Activated T-cell treated with anti-CD3 and anti-CD28 coated beads, Interleukin-2, amount 50 U/mL, for 72 hours (primary cell): ENCODE measurements around the gene ACOT7. TPM values are rescaled to one million over a fixed set of nuclear protein-coding genes. Genes with fewer than 3 reads are reported as not detected.

Experiments used
- ATAC-seq, 2 donors: fragments of 150-1000 bp; cut with Tn5 transposase; replicated peaks in 1 of 2; 2 replicates each; pipeline ENCODE4 v1.10.0; 2021; ENCODE audit warnings: moderate library complexity in 2 of 2, mild to moderate bottlenecking in 1 of 2
- DNase-seq, 2 donors: peaks; one replicate each; pipeline ENCODE4 v3.0.0; 2021 to 2022; ENCODE audit warnings: mixed read lengths in 1 of 2
- H3K27ac Mint-ChIP-seq: one replicate; pipeline ENCODE4 v1.8.0; 2022; ENCODE audit warnings: mild to moderate bottlenecking, moderate library complexity, mixed read lengths
- H3K27me3 Mint-ChIP-seq: one replicate; pipeline ENCODE4 v1.8.0; 2022; ENCODE audit warnings: low read depth, mixed read lengths
- H3K36me3 Mint-ChIP-seq, 2 donors: one replicate each; pipeline ENCODE4 v1.8.0; 2022; ENCODE audit warnings: mixed read lengths in 2 of 2, mild to moderate bottlenecking in 1 of 2; ENCODE audit not compliant: insufficient read depth in 2 of 2
- H3K4me1 Mint-ChIP-seq: one replicate; pipeline ENCODE4 v1.8.0; 2022; ENCODE audit warnings: low read depth, mixed read lengths
- H3K4me3 Mint-ChIP-seq, 2 donors: one replicate each; pipeline ENCODE4 v1.8.0; 2022; ENCODE audit warnings: mild to moderate bottlenecking in 2 of 2, mixed read lengths in 2 of 2, moderate library complexity in 2 of 2
- H3K9me3 Mint-ChIP-seq, 2 donors: one replicate each; pipeline ENCODE4 v1.8.0; 2022; ENCODE audit warnings: mixed read lengths in 2 of 2
- total RNA-seq, 2 donors: library from RNA; stranded (reverse); gene quantifications; one replicate each; pipeline ENCODE4 v1.2.3, GENCODE V29; 2022

Gene ACOT7
- total RNA-seq, 2 donors from 2014 or later = 32.1 to 37.6 TPM

GRCh38 chr1:6349254-6349943 is 44.2 kb downstream of the ACOT7 start:
- H3K4me1 Mint-ChIP-seq = peaks cover 25% of the 10 kb centered on the region
- no peaks in the 10 kb centered on the region for H3K36me3 Mint-ChIP-seq
- peak overlapping the region in 1 of 2 donors; percentile 73 for H3K4me3 Mint-ChIP-seq
- ATAC-seq = no peak
- peak in 1 of 2 donors; percentile 13 for DNase-seq
- no peaks in the 10 kb centered on the region for H3K9me3 Mint-ChIP-seq
- peak overlapping the region; percentile 85 for H3K27ac Mint-ChIP-seq
- no peaks in the 10 kb centered on the region for H3K27me3 Mint-ChIP-seq

GRCh38 chr1:6348511-6349191 is 44.9 kb downstream of the ACOT7 start:
- Mint-ChIP-seq H3K27me3 (no peaks in the 10 kb centered on the region), H3K27ac (peak overlapping the region; percentile 85), H3K4me1 (peaks cover 25% of the 10 kb centered on the region), H3K9me3 (no peaks in the 10 kb centered on the region), H3K4me3 (peak overlapping the region; percentile 70 to 73), H3K36me3 (no peaks in the 10 kb centered on the region)
- DNase-seq (peak; percentile 51 to 63), ATAC-seq (peak; percentile 82 to 84)

- Mint-ChIP-seq H3K36me3 (no peaks in the 10 kb centered on the region), H3K27ac (peak overlapping the region; percentile 85), H3K9me3 (no peaks in the 10 kb centered on the region), H3K4me1 (peaks cover 25% of the 10 kb centered on the region), H3K27me3 (no peaks in the 10 kb centered on the region), H3K4me3 (peak overlapping the region; percentile 70 to 73)
- peak; percentile 73 to 74 for DNase-seq
- peak; percentile 69 to 72 for ATAC-seq
Observed at GRCh38 chr1:6347641-6348487, 45.7 kb downstream of the ACOT7 start.

- no peaks in the 10 kb centered on the region for H3K36me3 Mint-ChIP-seq
- H3K4me3 Mint-ChIP-seq = no peak overlapping the region
- no peaks in the 10 kb centered on the region for H3K27me3 Mint-ChIP-seq
- peaks cover 25% of the 10 kb centered on the region for H3K4me1 Mint-ChIP-seq
- DNase-seq = no peak
- no peak overlapping the region for H3K27ac Mint-ChIP-seq
- no peaks in the 10 kb centered on the region for H3K9me3 Mint-ChIP-seq
- ATAC-seq = no peak
Observed at GRCh38 chr1:6345460-6345859, 48.1 kb downstream of the ACOT7 start.

GRCh38 chr1:6345009-6345408 is 48.6 kb downstream of the ACOT7 start:
- Mint-ChIP-seq H3K27me3 (no peaks in the 10 kb centered on the region), H3K36me3 (no peaks in the 10 kb centered on the region), H3K27ac (no peak overlapping the region), H3K9me3 (no peaks in the 10 kb centered on the region), H3K4me3 (no peak overlapping the region), H3K4me1 (peaks cover 24% of the 10 kb centered on the region)
- DNase-seq (no peak), ATAC-seq (no peak)

GRCh38 chr1:6343506-6344405 is 49.8 kb downstream of the ACOT7 start:
- no peaks in the 10 kb centered on the region for H3K27me3 Mint-ChIP-seq
- H3K36me3 Mint-ChIP-seq = no peaks in the 10 kb centered on the region
- H3K4me3 Mint-ChIP-seq = no peak overlapping the region
- H3K9me3 Mint-ChIP-seq = no peaks in the 10 kb centered on the region
- peaks cover 11% of the 10 kb centered on the region for H3K4me1 Mint-ChIP-seq
- ATAC-seq (peak; percentile 71 to 72), DNase-seq (peak; percentile 70 to 78)
- no peak overlapping the region for H3K27ac Mint-ChIP-seq

GRCh38 chr1:6342056-6342455 is 51.5 kb downstream of the ACOT7 start:
- no peaks in the 10 kb centered on the region for H3K36me3 Mint-ChIP-seq
- H3K27me3 Mint-ChIP-seq = no peaks in the 10 kb centered on the region
- H3K4me3 Mint-ChIP-seq = no peak overlapping the region
- H3K9me3 Mint-ChIP-seq = no peaks in the 10 kb centered on the region
- H3K27ac Mint-ChIP-seq = no peak overlapping the region
- no peak for DNase-seq
- ATAC-seq = no peak
- H3K4me1 Mint-ChIP-seq = no peaks in the 10 kb centered on the region

GRCh38 chr1:6338695-6339094 is 54.9 kb downstream of the ACOT7 start:
- DNase-seq = no peak
- Mint-ChIP-seq H3K27ac (no peak overlapping the region), H3K27me3 (no peaks in the 10 kb centered on the region), H3K4me1 (no peaks in the 10 kb centered on the region), H3K36me3 (no peaks in the 10 kb centered on the region), H3K9me3 (no peaks in the 10 kb centered on the region), H3K4me3 (no peak overlapping the region)
- no peak for ATAC-seq

GRCh38 chr1:6336776-6337622 is 56.6 kb downstream of the ACOT7 start:
- no peaks in the 10 kb centered on the region for H3K9me3 Mint-ChIP-seq
- no peaks in the 10 kb centered on the region for H3K36me3 Mint-ChIP-seq
- no peak overlapping the region for H3K4me3 Mint-ChIP-seq
- DNase-seq (no peak), ATAC-seq (no peak)
- H3K27me3 Mint-ChIP-seq = no peaks in the 10 kb centered on the region
- no peaks in the 10 kb centered on the region for H3K4me1 Mint-ChIP-seq
- no peak overlapping the region for H3K27ac Mint-ChIP-seq

- Mint-ChIP-seq H3K4me1 (no peaks in the 10 kb centered on the region), H3K4me3 (no peak overlapping the region), H3K36me3 (no peaks in the 10 kb centered on the region), H3K27ac (no peak overlapping the region), H3K27me3 (no peaks in the 10 kb centered on the region), H3K9me3 (no peaks in the 10 kb centered on the region)
- DNase-seq (no peak), ATAC-seq (no peak)
Observed at GRCh38 chr1:6334261-6334993, 59.1 kb downstream of the ACOT7 start.

GRCh38 chr1:6332821-6333220 is 60.7 kb downstream of the ACOT7 start:
- no peak overlapping the region for H3K4me3 Mint-ChIP-seq
- no peak for ATAC-seq
- H3K27ac Mint-ChIP-seq = no peak overlapping the region
- DNase-seq = no peak
- no peaks in the 10 kb centered on the region for H3K27me3 Mint-ChIP-seq
- H3K36me3 Mint-ChIP-seq = no peaks in the 10 kb centered on the region
- no peaks in the 10 kb centered on the region for H3K4me1 Mint-ChIP-seq
- H3K9me3 Mint-ChIP-seq = no peaks in the 10 kb centered on the region
